KOPT-K1 (cell line): ENCODE results near the gene MMP27.
"Not testable (repeated sequence)": the region's sequence is repeated elsewhere in the genome, so short reads cannot be mapped to it uniquely, and the experiment has no call there.

Experiments used
- H3K27ac ChIP-seq: fragments of 200-600 bp; sonication (generic); 2 replicates; pipeline ENCODE4 v1.5.1; 2016; ENCODE audit warnings: antibody characterized with exemption, mild to moderate bottlenecking, low read depth, low read length; ENCODE audit not compliant: poor library complexity, severe bottlenecking
- H3K36me3 ChIP-seq: fragments of 200-600 bp; sonication (generic); 2 replicates; pipeline ENCODE4 v1.5.1; 2017; ENCODE audit warnings: antibody characterized with exemption, mild to moderate bottlenecking, low read length, moderate library complexity; ENCODE audit not compliant: insufficient read depth
- H3K9me3 ChIP-seq: fragments of 200-600 bp; sonication (generic); 2 replicates; pipeline ENCODE4 v1.5.1; 2017; ENCODE audit warnings: antibody characterized with exemption, low read length, mild to moderate bottlenecking; ENCODE audit not compliant: insufficient read depth, poor library complexity, severe bottlenecking

Gene MMP27, protein sequence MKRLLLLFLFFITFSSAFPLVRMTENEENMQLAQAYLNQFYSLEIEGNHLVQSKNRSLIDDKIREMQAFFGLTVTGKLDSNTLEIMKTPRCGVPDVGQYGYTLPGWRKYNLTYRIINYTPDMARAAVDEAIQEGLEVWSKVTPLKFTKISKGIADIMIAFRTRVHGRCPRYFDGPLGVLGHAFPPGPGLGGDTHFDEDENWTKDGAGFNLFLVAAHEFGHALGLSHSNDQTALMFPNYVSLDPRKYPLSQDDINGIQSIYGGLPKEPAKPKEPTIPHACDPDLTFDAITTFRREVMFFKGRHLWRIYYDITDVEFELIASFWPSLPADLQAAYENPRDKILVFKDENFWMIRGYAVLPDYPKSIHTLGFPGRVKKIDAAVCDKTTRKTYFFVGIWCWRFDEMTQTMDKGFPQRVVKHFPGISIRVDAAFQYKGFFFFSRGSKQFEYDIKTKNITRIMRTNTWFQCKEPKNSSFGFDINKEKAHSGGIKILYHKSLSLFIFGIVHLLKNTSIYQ

DNA sequence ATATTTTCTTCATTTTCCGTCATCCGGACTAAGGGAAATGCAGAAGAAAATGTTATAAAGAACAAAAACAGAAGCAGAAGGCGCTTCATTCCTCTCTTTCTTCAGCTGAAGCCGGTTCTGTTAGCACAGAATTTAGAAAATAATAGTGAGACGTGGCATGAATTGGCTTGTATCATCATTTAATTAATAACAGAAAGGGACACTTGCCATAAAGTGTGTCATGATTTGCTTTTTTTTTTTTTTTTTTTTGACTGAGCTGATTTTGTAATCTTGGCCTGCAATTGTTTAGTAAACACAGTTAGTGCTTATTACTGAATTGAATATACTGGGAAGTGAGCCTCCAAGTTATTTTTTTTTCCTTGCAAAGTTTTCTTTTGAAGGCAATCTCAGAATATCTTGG lies at the start of gene MMP27:
MMP27 (minus strand) TSS at position 144 of the 400 bp plus-strand sequence; CDS start at position 89, 55 bp downstream.
- Histone ChIP-seq H3K36me3 (no peaks in the 10 kb centered on the region), H3K9me3 (no peaks in the 10 kb centered on the region), H3K27ac (no peak within 1 kb of the TSS)

DNA sequence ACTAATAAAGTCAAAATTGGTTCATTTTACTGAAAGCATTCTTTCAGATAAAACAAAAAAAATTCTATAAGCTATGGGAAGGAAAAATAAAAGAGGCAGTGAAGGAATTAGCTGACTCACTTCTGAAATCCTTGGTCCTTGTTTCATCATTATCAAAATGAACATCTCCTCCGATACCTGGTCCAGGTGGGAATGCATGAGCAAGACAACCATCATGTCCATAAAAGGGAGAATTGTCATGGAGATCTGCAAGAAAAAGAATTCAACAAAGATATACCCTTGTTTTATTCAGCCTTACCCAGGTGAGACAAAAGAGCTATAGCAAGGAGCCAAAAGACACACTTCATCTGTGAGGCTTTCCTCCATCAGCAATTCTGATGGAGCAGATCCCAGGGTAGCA lies 47.7 kb upstream of the MMP27 start:
- H3K27ac ChIP-seq, result no peak overlapping the region

DNA sequence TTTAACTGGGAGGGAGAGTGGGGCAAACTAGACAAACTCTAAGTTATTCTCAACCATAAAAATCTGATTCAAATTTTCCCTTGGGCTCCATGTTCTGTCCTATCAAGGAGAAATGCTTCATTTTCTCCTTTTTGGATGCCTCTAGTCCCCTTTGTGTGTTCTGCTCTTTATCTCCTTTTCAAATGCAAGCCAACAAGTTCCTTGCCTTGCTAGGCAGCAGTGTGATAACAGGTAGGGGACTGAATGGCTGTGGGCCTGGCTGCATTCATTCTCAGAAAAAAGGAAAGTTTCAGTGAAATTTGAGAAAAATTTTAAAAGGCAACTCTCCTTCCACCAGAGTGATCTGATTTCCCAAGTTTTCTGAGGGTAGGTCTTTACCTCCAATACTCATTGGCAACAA lies 46.1 kb upstream of the MMP27 start:
- Histone ChIP-seq H3K27ac (no peak overlapping the region), H3K36me3 (no peaks in the 10 kb centered on the region), H3K9me3 (no peaks in the 10 kb centered on the region)

More for the DNA sequence above, 47.7 kb upstream of the MMP27 start:
- Histone ChIP-seq H3K36me3 (no peaks in the 10 kb centered on the region), H3K9me3 (no peaks in the 10 kb centered on the region)

DNA sequence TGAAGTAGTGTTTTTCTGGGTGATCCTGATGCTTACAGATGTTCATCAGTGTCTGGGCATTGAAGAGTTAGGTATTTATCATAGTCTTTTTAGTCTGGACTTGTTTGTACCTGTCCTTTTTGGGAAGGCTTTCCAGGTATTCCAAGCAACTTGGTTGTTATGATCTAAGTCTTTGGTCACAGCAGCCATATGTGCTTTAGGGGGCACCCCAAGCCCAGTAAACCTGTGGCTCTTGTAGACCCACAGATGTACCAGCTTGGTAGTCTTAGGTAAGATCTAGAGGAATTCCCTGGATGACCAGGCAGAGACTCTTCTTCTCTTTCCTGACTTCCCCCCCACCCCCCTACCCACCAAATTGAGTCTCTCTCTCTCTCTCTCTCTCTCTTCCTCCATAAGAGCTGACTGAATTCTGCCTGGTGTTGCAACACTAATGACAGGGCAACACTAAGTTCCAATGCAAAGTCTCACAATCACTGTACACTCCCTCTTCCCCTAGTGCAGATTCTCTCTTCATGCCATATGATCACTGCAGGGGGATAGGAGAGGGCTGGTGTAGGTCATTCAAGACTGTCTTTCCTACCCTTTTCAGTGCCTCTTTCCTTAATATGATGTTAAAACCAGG lies 43.6 kb upstream of the MMP27 start:
- H3K36me3 ChIP-seq, result no peaks in the 10 kb centered on the region
- no peak overlapping the region for H3K27ac ChIP-seq
- H3K9me3 ChIP-seq, result no peaks in the 10 kb centered on the region

DNA sequence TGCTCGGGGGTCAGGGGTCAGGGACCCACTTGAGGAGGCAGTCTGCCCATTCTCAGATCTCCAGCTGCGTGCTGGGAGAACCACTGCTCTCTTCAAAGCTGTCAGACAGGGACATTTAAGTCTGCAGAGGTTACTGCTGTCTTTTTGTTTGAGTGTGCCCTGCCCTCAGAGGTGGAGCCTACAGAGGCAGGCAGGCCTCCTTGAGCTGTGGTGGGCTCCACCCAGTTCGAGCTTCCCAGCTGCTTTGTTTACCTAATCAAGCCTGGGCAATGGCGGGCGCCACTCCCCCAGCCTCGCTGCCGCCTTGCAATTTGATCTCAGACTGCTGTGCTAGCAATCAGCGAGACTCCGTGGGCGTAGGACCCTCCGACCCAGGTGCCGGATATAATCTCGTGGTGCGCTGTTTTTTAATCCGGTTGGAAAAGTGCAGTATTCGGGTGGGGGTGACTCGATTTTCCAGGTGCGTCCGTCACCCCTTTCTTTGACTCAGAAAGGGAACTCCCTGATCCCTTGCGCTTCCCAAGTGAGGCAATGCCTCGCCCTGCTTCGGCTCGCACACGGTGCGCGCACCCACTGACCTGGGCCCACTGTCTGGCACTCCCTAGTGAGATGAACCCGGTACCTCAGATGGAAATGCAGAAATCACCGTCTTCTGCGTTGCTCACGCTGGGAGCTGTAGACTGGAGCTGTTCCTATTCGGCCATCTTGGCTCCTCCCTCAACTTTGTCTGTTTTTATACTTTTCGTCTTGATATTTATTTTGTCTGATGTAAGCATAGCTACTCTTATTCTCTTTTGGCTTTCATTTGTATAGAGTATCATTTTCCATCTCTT lies 41.4 kb upstream of the MMP27 start:
- not testable (repeated sequence) for H3K9me3 ChIP-seq, H3K27ac ChIP-seq, H3K36me3 ChIP-seq

DNA sequence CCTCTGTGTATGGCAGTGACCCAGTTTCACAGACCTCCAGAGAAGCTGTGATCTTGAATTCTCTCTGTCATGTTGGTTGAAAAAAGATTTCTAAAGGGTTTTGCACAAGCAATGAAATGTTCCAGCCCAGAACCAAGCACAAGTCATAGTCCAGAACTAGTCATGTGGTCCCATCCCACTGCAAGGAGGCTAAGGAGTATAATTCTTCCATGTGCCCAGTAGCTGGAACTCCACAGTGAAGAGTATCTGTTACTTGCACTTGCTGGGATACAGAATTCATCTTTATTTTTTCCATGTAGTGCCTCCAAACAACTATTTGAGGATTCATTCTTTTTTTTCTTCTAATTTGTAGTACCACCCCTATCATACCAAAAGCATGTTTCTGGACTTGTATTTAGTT lies 29.1 kb upstream of the MMP27 start:
- Histone ChIP-seq H3K9me3 (no peaks in the 10 kb centered on the region), H3K36me3 (no peaks in the 10 kb centered on the region), H3K27ac (no peak overlapping the region)

DNA sequence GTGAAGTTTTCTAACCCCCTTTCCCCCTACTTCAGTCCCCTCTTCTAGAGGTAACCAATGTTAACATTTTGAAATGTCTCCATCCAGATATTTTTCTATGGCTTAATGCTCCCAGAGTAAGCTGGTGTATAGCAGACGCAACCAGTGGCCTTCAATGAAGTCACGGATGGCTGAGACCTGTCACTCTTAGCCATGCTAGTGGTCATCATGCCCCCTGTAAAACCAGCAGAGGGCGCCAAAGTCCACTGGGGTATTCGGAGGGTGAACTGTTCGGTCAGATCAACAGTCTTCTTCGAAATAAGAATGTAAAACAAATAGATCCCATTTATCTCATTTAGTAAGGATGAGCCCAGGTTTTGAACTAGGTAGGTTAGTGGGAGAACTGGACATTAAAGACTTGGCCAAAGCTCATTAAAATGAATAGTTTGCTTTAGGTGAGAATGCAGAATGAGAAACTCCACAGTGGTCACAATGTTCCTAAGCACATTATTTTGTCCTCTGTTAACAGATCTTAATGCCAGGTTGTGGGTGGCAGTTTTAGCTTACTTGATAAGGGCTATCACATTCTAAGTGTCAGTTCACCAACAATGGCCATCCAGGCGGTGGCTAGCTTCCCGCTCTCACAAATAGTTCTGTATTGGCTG lies 27.8 kb upstream of the MMP27 start:
- Histone ChIP-seq H3K27ac (no peak overlapping the region), H3K9me3 (no peaks in the 10 kb centered on the region), H3K36me3 (no peaks in the 10 kb centered on the region)

DNA sequence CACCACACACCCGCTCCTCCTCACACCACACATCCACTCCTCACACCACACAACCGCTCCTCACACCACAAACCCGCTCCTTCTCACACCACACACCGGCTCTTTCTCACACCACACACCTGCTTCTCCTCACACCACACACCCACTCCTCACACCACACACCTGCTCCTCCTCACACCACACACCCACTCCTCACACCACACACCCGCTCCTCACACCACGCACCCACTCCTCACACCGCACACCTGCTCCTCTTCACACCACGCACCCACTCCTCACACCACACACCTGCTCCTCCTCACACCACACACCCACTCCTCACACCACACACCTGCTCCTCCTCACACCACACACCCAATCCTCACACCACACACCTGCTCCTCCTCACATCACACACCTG lies 25.4 kb upstream of the MMP27 start:
- not testable (repeated sequence) for H3K36me3 ChIP-seq, H3K9me3 ChIP-seq, H3K27ac ChIP-seq

DNA sequence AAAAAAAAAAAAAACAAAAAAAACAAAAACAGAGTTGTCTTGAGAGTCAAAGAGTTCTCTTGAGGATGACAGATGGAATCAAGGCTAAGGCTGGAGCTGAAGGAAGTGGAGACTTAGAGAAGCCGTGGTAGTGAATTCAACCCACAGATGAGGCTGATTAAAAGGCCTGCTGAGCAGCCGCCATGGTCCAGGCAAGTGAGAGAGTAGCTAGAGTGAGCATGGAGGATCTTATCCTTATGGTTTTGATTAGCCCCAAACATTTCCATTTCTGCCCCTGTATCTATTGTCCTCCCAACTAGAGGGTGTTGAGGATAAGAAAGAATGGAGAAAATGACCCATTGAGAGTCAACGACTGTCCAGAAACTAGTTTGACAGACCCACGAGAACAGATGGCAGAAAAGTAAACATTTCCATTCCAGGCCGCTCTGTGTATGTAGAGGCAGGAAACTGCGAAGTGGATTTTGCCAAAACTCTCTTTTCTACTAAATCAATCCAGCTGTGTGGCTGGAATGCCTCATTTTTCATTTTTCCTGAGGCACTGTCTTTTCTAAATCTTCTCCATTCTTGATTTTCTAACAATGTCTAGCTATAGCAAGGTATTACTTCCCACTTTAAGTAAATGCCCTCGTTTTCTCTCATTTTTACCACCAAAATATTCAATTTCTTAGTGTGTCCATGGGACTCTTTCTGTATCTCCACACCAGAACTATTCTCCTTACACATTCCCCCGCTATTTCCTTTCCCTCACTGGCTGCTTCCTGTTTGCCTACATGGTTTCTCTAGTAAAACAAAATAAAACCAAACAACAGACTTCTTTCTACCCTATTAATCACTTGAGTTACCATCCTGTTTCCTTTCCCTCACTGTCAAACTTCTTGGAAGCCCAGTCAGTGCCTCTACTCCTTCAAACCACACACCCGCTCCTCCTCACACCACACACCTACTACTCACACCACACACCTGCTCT lies 24.6 kb upstream of the MMP27 start:
- Histone ChIP-seq H3K27ac (no peak overlapping the region), H3K36me3 (no peaks in the 10 kb centered on the region), H3K9me3 (no peaks in the 10 kb centered on the region)

DNA sequence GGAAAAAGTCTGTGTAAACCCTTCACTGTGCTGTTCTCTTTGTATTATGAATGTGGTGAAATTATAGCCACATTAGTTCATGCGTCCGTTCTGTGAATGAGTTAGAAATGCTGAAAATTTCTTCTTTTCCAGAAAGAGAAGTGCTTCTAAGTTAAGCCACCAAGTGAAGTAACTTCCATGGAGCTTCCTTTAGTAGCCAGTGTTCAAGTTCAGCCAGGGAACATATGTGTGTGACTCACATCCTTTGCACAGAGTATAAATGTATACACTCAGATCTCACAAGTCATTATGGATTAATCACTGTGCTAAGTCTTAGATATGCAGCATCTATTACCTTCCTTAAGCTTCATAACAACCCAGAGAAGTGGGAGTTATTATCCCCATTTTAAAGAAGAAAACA lies 22.3 kb upstream of the MMP27 start:
- Histone ChIP-seq H3K36me3 (no peaks in the 10 kb centered on the region), H3K27ac (no peak overlapping the region)

DNA sequence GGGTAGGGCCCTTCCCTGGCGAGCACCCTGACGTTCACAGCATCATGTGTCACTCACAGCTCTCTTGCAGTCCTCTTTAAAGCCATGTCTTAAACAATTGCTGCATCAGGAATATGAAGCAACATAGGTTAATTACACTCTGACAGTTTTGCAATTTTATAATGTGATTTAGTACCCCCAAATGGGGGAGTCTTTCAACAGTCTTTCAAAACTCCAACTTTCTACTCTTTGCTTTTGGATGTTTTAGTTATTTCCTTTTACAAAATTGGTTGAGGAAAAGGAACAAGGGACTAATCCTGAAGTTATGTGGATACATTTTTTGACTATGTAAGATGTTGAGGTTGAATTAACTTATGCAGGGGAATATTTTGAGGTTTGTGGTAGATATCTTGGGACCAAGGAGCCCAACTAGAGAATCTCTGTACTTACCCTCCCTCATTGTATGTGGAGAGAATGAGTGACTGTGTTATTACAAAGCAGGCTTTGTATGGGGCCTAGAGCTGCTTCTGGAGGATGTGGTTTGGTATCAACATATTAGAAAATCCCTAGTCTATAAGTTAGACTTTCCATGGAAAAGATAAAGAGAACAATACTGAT lies 19.4 kb upstream of the MMP27 start, which contains the start of gene MMP8:
MMP8 (minus strand) TSS at position 51 of the 597 bp plus-strand sequence. CDS start 99 bp downstream, outside the sequence.
- Histone ChIP-seq H3K27ac (no peak within 1 kb of the TSS), H3K36me3 (no peaks in the 10 kb centered on the region), H3K9me3 (no peaks in the 10 kb centered on the region)

More for the DNA sequence above, 22.3 kb upstream of the MMP27 start:
- H3K9me3 ChIP-seq, result no peaks in the 10 kb centered on the region

DNA sequence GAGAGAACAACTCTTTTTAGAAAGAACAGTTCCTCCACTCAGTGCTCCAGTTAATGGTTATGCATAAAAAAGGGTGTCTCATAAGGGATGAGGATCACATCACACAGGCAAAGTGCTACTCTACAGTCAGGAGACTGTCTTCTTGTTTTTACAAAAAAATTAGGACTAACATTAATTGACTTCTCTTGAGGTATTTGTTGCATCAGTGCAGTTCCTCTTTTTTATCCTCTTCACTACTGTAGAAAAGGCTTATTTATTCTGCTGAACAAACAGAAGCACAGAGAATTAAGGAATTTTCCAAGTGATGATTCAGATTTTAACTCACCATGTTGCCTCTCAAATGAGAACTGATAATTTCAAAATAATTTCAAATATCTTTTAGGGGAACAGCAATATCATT lies 17.3 kb upstream of the MMP27 start:
- Histone ChIP-seq H3K27ac (no peak overlapping the region), H3K9me3 (no peaks in the 10 kb centered on the region), H3K36me3 (no peaks in the 10 kb centered on the region)

DNA sequence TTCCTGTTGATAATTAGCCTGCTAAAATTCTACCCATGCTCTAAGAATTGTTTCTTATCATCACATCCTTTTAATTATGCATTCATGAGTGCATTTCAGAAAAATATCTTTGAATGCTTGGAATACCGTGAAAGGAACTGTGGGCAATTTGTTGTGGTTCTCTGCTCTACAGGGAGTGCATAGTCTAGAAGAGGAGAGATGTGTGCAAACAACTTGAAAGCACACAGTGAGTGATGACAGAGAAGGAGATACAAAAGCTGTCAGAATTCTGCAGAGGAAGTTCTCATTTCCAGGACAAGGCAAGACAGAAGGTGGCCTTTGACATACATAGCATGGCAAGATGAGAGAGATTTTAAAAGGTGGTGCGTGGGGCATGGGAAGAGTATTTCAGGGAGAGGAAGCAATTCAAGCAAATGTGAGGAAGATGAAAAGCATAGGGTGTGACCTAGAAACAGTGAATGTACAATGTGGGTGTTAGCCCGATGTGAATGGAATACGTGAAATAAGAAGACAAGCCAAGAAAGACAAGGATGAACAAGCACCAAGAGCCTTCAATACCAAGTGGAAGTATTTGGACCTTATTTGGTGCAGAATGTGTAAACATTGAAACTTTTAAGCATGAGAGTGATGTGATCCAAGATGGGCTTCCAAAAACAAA lies 14.2 kb upstream of the MMP27 start:
- H3K36me3 ChIP-seq, result no peaks in the 10 kb centered on the region
- H3K27ac ChIP-seq, result no peak overlapping the region
- no peaks in the 10 kb centered on the region for H3K9me3 ChIP-seq
